HepG2 (cell line): ENCODE results near the gene THRAP3. TPM values are rescaled to one million over a fixed set of nuclear protein-coding genes. Genes with fewer than 3 reads are reported as not detected.

ENCODE experiments used
- ARID4A ChIP-seq: sonication (generic); formaldehyde crosslinking; IDR thresholded peaks from 2 replicates; pipeline ENCODE4 v1.5.0; 2020; ENCODE audit warnings: mild to moderate bottlenecking, missing genetic modification reagents, borderline replicate concordance
- CC2D1A ChIP-seq: sonication (generic); formaldehyde crosslinking; IDR thresholded peaks from 2 replicates; pipeline ENCODE4 v1.8.1; 2023; ENCODE audit warnings: mild to moderate bottlenecking, missing genetic modification reagents
- ERF ChIP-seq: IDR thresholded peaks from 2 replicates; pipeline ENCODE4 v1.6.1; 2018; ENCODE audit warnings: missing biosample characterization, missing genetic modification reagents
- HDAC1 ChIP-seq: sonication (generic); formaldehyde crosslinking; IDR thresholded peaks from 2 replicates; pipeline ENCODE4 v1.5.1; 2020; ENCODE audit warnings: mild to moderate bottlenecking, missing genetic modification reagents
- HNRNPUL1 ChIP-seq: fragments of 200-400 bp; formaldehyde crosslinking; IDR thresholded peaks from 2 replicates; pipeline ENCODE4 v1.6.1; 2017; ENCODE audit warnings: low read depth, mild to moderate bottlenecking, low read length, moderate library complexity
- MLLT10 ChIP-seq: sonication (generic); formaldehyde crosslinking; IDR thresholded peaks from 2 replicates; pipeline ENCODE4 v1.4.0; 2020; ENCODE audit warnings: missing genetic modification reagents
- MXD4 ChIP-seq: IDR thresholded peaks from 2 replicates; pipeline ENCODE4 v1.6.1; 2016; ENCODE audit warnings: mild to moderate bottlenecking, missing biosample characterization, missing genetic modification reagents
- NCOA1 ChIP-seq: sonication (generic); formaldehyde crosslinking; IDR thresholded peaks from 2 replicates; pipeline ENCODE4 v1.9.0; 2021; ENCODE audit warnings: missing genetic modification reagents
- SALL1 ChIP-seq: sonication (generic); formaldehyde crosslinking; IDR thresholded peaks from 2 replicates; pipeline ENCODE4 v1.8.0; 2022; ENCODE audit warnings: mild to moderate bottlenecking, missing genetic modification reagents
- ZBTB20 ChIP-seq: sonication (generic); formaldehyde crosslinking; IDR thresholded peaks from 2 replicates; pipeline ENCODE4 v1.8.1; 2023; ENCODE audit warnings: missing genetic modification reagents, low read depth, mild to moderate bottlenecking, borderline replicate concordance
- ZBTB43 ChIP-seq: sonication (generic); formaldehyde crosslinking; conservative IDR thresholded peaks from 2 replicates; pipeline ENCODE4 v1.4.0; 2020; ENCODE audit warnings: missing genetic modification reagents
- ZFP90 ChIP-seq: sonication (generic); formaldehyde crosslinking; IDR thresholded peaks from 2 replicates; pipeline ENCODE4 v1.8.0; 2022; ENCODE audit warnings: missing genetic modification reagents, mild to moderate bottlenecking, inconsistent platforms, borderline replicate concordance
- ZNF317 ChIP-seq: sonication (generic); formaldehyde crosslinking; IDR thresholded peaks from 2 replicates; pipeline ENCODE4 v1.5.0; 2020; ENCODE audit warnings: mild to moderate bottlenecking, missing genetic modification reagents
- ZNF362 ChIP-seq: sonication (generic); formaldehyde crosslinking; IDR thresholded peaks from 2 replicates; pipeline ENCODE4 v1.4.0; 2020; ENCODE audit warnings: missing genetic modification reagents, mild to moderate bottlenecking, borderline replicate concordance
- ZNF468 ChIP-seq: sonication (generic); formaldehyde crosslinking; IDR thresholded peaks from 2 replicates; pipeline ENCODE4 v1.8.0; 2022; ENCODE audit warnings: mild to moderate bottlenecking, moderate library complexity, missing genetic modification reagents
- ZNF629 ChIP-seq: sonication (generic); formaldehyde crosslinking; conservative IDR thresholded peaks from 2 replicates; pipeline ENCODE4 v1.5.0; 2020; ENCODE audit warnings: missing genetic modification reagents
- polyA plus RNA-seq, 8 experiments: library from polyadenylated mRNA; depleted of rRNA in 3 of 8; stranded (reverse) in 7 of 8; unstranded in 1 of 8; fragments of >200 nt; fragmentation: Illumina TruSeq in 4 of 8; extraction: Trizol in 4 of 8; gene quantifications; 2 replicates each; pipeline versions ENCODE4 v1.2.1 to v1.2.3, GENCODE V29; 2011 to 2016; ENCODE audit warnings: low read depth in 4 of 8, missing spikeins in 1 of 8, mixed read lengths in 1 of 8; ENCODE audit not compliant: insufficient read depth in 1 of 8
- total RNA-seq, 5 experiments: library from RNA; depleted of rRNA; stranded (reverse); fragments of >200 nt; fragmentation: Illumina TruSeq; extraction: Trizol; gene quantifications; 2 replicates each; pipeline ENCODE4 v1.2.3, GENCODE V29; 2016; ENCODE audit warnings: low read depth in 1 of 5
- TF ChIP-seq, protein P1 (sequence below): IDR thresholded peaks from 2 replicates; pipeline ENCODE4 v1.6.1; 2016; ENCODE audit warnings: low read depth, missing genetic modification reagents, missing compliant biosample characterization

Gene THRAP3
- total and polyA plus RNA-seq, 2 of the 13 experiments (the other 11 are each of a cell fraction or from before 2014, with no cell fraction given), result 45.0 to 92.6 TPM

- TF ChIP-seq ARID4A (CRISPR knock-in tag) (peak; percentile 65; the same call in 1 of the 2 replicates), MLLT10 (CRISPR knock-in tag) (no peak), HDAC1 (CRISPR knock-in tag) (peak; percentile 84), ZNF317 (peak; percentile 87), ZNF468 (CRISPR knock-in tag) (no peak), ZFP90 (CRISPR knock-in tag) (0 out of 2 replicates have a peak, but pooled peaks have one; percentile 61), ZNF362 (peak; percentile 91), MXD4 (CRISPR knock-in tag) (peak; percentile 36; the same call in 1 of the 2 replicates), ZNF629 (peak; percentile 42; the same call in 1 of the 2 replicates), ZBTB43 (CRISPR knock-in tag) (peak; percentile 86), ZBTB20 (peak; percentile 46; the same call in 1 of the 2 replicates), NCOA1 (CRISPR knock-in tag) (no peak), CC2D1A (no peak), SALL1 (CRISPR knock-in tag) (peak; percentile 97), ERF (CRISPR knock-in tag) (peak; percentile 83), HNRNPUL1 (no peak)
- TF ChIP-seq, protein P1, sequence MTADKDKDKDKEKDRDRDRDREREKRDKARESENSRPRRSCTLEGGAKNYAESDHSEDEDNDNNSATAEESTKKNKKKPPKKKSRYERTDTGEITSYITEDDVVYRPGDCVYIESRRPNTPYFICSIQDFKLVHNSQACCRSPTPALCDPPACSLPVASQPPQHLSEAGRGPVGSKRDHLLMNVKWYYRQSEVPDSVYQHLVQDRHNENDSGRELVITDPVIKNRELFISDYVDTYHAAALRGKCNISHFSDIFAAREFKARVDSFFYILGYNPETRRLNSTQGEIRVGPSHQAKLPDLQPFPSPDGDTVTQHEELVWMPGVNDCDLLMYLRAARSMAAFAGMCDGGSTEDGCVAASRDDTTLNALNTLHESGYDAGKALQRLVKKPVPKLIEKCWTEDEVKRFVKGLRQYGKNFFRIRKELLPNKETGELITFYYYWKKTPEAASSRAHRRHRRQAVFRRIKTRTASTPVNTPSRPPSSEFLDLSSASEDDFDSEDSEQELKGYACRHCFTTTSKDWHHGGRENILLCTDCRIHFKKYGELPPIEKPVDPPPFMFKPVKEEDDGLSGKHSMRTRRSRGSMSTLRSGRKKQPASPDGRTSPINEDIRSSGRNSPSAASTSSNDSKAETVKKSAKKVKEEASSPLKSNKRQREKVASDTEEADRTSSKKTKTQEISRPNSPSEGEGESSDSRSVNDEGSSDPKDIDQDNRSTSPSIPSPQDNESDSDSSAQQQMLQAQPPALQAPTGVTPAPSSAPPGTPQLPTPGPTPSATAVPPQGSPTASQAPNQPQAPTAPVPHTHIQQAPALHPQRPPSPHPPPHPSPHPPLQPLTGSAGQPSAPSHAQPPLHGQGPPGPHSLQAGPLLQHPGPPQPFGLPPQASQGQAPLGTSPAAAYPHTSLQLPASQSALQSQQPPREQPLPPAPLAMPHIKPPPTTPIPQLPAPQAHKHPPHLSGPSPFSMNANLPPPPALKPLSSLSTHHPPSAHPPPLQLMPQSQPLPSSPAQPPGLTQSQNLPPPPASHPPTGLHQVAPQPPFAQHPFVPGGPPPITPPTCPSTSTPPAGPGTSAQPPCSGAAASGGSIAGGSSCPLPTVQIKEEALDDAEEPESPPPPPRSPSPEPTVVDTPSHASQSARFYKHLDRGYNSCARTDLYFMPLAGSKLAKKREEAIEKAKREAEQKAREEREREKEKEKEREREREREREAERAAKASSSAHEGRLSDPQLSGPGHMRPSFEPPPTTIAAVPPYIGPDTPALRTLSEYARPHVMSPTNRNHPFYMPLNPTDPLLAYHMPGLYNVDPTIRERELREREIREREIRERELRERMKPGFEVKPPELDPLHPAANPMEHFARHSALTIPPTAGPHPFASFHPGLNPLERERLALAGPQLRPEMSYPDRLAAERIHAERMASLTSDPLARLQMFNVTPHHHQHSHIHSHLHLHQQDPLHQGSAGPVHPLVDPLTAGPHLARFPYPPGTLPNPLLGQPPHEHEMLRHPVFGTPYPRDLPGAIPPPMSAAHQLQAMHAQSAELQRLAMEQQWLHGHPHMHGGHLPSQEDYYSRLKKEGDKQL (CRISPR knock-in tag), result peak; percentile 86
Observed at GRCh38 chr1:36269408-36269838, 45.2 kb downstream of the THRAP3 start (continued).
